Activated T-helper 1 cell treated with anti-CD3 and anti-CD28 coated beads, Interleukin-2, amount 50 U/mL, for 16 hours (primary cell): ENCODE measurements around the gene KCNJ18.
"Not testable (repeated sequence)": the region's sequence is repeated elsewhere in the genome, so short reads cannot be mapped to it uniquely, and the experiment has no call there.

Experiments used
- DNase-seq, 2 donors: peaks; one replicate each; pipeline ENCODE4 v3.0.0-alpha.2; 2020; ENCODE audit warnings: low read depth in 1 of 2, low spot score in 1 of 2

KCNJ18 gene

DNA sequence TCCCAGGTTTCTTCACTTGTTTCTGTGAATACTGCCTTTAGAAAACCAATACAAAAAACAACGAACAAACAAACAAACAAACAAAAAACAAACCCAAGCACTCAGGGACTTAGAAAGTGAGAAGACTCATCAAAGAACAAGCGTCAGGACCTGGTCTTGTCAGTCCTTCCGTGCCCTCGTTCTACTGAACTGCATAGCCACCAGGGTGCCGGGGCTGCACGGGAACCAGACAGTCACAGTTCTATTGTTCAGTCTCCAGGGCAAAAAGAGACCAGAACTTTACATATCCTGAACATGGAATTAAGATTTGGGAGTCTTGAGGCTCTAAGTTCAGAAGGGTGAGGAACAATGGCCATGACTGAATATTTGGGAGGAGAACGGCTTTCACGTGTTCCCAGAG lies 28.2 kb downstream of the KCNJ18 start:
- not testable (repeated sequence) for DNase-seq

DNA sequence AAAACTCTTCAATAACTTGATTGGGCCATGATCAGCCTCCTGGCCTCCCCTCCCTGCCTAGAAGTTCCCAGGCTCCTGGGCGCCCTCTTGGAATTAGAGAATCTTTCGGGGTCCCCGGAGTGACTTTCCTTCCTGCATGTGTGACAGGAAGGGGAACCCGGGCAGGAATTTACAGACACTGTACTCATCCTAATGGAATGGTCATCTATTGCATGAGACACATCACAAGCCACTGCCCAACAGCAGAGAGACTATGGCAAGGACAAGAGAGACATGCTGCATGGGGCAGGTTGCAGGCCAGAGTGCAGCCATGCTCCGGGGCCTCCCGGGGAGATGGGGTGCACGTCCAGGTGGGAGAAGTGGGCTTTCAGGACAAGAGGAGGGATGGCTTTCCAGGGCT lies 29.9 kb downstream of the KCNJ18 start:
- not testable (repeated sequence) for DNase-seq

DNA sequence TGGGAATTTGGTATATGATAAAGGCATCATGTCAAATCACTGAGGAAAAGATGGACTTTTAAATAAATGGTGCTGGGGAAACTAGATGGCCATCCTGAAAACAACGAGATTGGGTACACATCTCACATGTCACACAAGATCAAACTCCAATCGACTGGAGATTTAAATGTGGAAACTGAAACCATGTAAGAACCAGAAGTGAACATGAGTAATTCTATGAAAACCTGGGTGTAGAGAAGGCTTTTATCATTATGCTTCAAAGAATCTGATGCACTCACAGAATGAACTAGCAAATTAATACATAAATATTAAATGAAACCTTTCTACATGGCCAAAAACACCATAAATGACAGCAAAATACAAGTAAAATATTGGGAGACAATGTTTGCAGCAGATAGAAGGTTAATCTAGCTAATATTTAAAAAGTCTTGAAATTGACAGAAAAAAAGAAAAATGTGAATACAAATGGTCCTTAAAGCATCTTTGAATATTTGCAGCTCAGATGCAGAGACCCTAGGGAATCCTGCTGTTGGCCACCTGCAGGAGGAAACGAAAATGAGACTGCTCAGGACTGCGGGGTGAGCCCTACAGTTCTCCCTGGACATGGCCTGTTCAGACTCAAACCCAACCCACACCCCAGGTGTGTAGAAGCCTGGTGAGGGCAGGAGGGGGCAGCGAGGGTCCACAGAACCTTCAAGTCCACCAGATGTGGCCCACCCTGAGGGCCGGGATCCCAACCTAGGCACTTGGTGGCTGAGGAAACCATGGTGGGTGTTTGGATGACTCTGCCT lies 32.1 kb downstream of the KCNJ18 start:
- not testable (repeated sequence) for DNase-seq

DNA sequence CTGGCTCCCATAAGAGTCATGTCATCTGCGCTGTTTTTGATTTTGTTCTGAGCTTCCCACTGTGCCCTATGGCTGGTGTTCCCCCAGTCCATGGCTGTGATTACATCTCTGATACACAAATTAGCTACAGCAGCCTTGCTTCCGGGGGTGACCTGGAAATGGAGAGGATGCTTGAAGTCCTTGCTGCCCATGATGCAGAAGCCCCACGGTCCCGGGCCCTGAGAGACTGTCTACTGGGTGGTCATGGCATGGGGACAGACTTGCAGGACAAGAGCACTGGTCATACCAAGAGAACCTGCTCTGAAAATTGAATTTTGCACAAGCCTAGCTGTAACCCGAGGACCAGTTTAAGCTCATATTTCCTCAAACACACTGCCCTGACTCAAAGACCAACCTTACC lies 38.8 kb downstream of the KCNJ18 start:
- DNase-seq: not testable (repeated sequence)

DNA sequence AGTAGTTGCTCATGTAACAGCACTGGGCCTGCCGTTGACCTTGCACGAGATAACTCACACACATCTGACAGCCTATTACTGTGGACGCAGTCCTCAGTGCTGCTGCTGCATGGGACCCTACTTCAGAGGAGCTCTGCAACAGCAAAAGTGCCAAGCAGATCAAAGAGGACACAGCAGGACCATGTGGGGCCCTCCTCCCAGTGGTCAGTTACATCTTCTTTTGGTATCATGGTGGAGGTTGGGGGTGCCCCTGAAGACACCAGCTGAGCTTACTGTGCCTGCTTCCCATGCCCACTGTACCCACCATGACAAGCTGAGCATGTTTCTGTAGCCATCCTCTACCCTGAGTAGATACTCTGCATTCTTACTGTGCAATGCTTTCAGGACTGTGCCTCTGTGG lies 41.6 kb downstream of the KCNJ18 start:
- DNase-seq: not testable (repeated sequence)

DNA sequence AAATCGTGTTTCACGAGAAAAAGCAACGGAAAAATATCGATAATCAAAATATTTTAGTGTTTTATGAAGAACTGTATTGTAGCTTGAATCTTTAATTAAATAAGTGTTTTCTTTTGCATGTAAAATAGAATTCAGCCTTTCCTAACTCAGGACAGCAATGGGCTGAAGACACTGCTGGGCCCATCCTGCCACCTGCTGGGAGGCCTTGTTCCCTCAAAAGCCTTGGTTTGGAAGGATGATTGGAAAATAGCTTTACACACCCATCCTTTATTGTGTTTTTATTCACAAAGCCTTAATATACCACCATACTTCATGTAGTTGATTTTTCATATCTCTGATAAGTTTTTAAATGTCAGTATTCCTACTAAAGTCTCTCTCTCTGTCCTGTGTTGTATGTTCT lies 43.5 kb downstream of the KCNJ18 start:
- not testable (repeated sequence) for DNase-seq

DNA sequence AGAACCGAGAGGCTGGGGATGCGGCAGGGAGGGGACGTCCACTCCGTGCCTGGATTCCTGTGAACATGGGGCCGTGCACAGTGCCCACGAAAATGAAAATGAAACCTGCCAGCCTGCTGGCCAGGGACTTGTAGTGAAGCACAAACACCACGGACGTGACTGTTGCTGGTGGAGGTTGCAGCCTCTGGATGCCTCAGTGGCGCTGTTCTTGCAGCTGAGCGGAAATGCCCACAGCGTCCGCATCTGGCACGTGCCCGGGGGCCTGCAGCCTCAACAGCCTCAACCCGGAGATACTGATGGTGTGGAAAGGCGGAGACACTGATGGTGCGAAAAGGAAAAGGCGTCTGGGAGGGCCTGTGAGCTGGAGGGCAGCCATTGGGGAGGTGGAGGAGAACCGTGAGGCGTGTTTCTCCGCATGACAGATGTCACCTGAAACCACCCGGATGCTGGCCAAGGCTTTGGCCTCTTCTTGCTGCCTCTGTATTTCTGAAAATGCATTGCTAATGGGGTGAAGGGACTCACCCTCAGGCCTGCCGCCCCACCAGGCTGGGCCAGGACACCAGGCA lies 44.8 kb downstream of the KCNJ18 start:
- not testable (repeated sequence) for DNase-seq

DNA sequence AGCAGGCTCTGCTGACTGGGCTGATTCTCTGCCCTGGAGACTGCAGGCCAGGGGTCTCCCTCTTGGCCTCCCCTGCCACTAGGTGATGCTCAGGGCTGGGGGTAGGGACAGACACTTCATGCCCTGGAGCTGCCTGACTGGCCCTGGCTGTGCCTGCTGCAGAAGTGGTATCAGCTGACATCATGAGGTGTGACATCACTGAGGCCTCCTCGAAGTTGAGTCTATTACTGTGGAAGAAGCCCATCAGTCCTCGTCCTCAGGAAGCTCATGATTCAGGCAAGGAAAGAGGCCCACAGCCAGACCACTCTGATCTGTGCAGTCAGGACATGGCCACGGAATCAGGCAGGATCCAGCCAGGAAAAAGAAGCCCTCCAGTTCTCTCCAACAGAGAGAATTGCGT lies 45.9 kb downstream of the KCNJ18 start:
- not testable (repeated sequence) for DNase-seq

DNA sequence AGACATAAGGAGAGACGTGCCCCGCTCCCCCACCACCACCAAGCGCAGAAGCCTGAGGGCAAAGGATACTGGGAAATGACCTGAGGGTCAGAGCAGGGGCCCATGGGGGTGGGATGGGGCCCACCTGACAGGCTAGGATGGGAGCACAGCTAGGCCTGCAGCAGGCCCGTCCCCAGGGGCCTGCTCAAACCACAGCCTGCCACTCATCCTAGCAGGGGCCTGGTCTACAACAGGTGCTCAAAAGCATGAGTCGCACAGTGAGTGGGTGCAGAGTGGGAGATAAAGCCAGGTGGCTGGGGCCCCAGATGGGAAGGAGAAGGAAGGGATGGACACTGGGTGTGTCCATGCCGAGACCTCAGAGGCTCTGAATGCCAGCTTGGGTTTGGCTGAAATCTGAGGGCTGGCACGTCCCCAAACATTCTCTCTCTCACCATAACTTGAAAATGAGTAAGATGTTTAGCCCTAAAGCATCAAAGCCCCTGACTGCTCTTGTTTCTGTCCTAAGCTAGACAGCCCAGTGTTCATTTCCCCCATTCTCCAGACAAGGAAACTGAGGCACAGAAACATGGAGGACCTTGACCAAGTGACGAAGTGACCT lies 46.7 kb downstream of the KCNJ18 start:
- DNase-seq: not testable (repeated sequence)

DNA sequence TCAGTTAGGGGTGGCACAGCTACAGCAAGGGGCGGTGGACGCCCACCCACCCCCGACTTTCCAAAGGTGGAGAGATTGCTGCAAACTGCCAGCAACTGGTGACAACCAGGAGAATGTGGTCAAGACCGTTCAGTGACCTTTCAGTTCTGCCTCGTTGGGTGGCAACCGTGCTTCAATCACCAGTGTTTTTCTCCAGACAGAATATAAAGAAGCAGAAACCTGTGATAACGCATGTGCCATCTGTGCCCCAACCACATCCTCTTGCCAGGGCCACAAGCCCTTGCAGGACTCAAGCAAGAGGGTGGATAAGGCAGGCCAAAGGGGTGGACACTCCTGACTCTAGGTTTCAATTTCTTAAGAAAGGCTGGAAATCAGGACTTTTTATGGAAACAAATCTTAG lies 47.2 kb downstream of the KCNJ18 start:
- DNase-seq: not testable (repeated sequence)

DNA sequence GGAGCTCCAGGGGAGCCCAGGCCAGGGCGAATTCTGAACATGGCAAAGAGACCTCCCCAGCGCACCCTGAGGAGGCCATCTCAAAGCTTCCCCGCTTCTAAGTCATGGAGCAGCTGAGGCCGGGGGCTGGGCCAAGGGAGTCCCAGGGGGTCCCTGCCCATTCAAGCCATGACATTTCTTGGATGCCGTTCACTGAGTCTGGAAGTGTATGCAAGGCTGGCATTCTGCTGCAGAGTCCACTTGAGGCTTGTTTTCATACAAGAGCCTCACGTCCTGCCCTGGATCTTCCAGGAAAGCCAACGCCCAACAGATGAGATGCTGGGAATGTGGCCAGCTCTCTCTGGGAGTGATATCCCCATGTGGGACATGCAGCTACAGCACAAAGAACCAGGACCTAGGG lies 48.5 kb downstream of the KCNJ18 start:
- not testable (repeated sequence) for DNase-seq

DNA sequence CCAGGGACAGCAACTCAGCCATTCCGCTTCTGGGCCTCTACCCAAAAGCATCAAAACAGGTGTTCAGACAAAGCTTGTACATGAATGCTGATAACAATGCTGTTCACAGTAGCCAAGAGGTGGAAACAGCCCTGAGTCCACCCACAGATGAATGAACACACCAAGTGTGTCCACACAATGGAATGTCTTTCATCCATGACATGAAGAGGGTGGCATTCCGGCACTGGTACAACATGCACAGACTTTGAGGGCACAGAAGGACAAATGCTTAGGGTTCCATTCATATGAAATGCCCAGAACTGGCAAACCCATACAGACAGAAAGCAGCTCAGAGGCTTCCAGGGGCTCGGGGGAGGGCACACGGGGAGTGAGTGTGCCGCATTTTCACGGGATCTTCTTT lies 49.2 kb downstream of the KCNJ18 start:
- DNase-seq: not testable (repeated sequence)

DNA sequence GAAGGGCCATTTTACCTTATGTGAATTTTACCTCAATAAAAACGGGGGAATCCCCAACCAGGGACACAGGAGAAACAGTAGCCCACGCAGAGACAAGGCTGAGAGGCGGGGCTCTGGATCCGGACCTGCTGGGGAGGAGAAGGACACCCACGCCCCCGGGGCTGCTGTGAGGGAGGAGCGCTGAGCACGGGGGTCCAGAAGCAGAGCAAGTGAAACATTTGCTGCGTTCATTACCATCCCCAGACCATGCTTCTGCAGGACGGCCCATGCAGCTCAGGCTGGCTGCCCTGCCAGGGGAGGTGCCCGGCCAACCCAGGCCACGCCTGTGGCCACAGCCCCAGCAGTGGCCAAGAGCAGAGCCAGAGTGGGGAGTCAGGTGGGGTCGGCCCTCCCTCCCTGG lies 50.0 kb downstream of the KCNJ18 start:
- DNase-seq: no peak

DNA sequence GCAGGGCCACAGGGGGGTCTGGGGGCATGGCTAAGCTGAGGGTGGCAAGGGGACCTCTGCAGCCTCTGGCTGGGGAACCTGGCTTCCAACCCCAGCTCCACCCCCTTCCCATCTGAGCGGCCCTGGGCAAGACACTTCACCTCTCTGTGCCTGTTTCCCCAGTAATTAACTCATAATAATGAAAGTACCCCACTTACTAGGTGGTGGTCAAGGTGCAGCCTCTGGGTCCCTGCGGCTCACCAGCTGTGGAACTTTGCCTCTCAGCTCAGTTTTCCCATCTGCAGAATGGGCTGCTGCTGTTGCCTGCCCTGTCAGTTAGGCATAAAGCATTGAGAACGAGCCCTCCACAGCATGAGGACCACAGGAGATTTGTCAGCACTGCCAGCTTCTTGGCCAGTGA lies 51.8 kb downstream of the KCNJ18 start:
- DNase-seq: not testable (repeated sequence)

DNA sequence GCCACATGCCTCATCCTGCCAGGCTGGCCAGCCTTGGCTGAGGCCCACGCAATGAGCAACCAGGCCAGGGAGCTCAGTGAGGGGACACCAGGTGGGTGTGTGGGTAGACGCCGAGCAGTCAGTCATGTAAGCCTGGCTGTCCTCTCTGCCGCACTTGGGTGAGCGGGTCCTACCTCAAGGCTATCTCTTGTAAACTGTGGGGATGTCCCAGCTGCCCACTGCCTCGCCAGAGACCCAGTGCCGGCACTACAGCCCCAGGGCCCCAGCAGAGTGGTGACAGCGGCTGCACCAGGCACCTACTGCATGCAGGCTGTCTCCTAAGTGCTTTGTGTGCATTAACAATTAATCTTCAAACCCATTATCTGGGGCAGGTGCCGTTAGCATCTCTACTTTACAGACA lies 52.3 kb downstream of the KCNJ18 start:
- not testable (repeated sequence) for DNase-seq

DNA sequence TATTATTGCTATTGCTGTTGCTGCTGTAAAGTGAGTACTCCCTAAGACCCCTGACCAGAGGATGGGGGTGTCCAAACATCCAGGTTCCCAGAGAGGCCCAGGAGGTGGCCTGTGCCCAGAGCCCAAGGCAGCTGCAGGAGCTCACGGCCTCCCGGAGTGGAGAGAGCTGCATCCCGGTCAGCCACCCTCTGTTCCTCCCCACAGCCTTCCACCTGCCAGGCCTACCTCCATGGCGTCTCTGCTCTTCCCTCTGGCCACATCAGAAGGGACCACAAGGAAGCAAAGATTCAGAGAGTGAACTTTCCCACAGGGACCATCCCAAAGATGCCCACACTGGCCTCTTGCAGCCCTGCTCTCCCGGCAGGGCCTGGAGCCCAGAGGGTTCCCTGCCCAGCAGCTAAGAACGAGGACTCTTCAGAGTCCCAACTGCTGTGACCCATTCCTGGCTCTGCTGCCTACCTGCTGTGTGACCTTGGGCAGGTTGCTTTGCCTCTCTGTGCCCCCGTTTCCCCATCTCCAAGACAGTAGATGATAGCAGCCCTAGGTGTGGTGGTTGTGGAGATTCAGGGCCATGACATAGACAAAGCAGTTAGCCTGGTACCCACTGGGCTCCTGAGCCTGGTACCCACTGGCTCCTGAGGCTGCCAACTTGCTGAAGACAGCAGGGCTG lies 53.2 kb downstream of the KCNJ18 start:
- DNase-seq: not testable (repeated sequence)

DNA sequence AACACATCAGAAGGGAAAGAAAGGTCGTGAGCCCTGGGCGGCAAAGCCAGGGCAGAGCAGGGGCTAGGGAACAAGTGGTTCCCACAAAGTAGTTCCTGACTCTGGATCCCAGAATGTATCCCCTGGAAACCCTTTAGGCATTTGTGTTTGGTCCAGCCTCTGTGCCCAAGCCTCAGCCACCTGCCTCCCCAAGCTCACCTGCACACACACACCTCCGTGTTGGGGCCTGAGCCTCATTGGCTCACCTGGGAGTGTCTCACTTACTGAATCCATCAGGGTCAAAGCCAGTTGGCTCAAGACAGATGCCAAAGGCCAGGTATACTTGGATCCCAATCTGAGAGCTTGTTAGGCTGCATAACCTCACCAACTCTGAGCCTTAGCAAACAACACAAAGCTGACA lies 54.1 kb downstream of the KCNJ18 start:
- not testable (repeated sequence) for DNase-seq

DNA sequence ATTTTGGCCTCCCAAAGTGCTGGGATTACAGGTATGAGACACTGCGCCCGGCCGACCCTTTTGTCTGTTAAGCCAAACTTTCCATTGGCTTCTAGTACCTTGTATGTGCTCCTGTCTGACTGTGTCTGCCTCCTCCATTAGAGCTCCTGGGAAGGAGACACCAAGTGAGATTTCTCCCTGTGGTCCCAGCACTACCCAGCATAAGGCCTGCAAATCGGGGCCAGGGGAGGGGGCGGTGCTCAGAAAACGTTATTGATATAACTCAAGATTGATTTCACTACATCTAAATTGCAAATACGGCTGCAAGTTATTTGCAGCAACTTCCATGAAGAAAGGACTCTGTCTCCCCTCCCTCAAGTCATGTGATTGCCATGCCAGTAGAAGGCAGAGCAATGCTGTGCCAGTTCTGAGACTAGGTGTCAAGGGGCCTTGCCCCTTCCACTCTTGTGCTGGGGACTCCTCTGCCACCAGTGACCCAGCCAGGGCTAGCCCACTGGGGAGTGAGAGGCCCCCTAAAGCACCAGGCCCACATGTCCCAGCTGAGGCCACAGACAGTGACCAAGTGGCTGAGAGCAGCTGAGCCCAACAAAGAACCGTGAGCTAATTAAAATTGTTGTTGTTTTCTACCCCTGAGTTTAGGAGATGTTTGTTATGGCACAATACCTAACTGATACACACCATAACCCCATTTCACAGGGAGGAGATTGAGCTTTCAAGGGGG lies 55.0 kb downstream of the KCNJ18 start:
- DNase-seq: not testable (repeated sequence)

DNA sequence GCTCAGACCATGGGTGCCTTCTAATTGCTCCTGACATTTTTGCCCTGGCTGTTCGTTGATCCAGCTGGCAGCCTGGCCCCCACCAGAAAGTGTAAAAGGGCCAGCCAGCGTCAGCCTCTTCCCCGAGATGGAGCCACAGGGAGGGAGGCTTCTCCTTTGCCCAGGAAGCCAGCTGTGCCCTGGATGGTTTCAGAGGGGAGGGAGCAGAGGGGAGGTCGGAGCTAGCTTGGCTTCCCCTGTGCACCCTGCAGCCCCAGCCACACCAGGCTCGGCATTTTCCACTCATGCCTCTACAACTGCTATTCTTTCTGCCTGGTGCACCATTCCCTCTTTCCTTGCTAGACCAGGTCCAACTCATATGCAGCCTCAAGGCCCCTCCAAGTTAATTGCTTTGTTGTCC lies 56.4 kb downstream of the KCNJ18 start:
- DNase-seq: not testable (repeated sequence)

DNA sequence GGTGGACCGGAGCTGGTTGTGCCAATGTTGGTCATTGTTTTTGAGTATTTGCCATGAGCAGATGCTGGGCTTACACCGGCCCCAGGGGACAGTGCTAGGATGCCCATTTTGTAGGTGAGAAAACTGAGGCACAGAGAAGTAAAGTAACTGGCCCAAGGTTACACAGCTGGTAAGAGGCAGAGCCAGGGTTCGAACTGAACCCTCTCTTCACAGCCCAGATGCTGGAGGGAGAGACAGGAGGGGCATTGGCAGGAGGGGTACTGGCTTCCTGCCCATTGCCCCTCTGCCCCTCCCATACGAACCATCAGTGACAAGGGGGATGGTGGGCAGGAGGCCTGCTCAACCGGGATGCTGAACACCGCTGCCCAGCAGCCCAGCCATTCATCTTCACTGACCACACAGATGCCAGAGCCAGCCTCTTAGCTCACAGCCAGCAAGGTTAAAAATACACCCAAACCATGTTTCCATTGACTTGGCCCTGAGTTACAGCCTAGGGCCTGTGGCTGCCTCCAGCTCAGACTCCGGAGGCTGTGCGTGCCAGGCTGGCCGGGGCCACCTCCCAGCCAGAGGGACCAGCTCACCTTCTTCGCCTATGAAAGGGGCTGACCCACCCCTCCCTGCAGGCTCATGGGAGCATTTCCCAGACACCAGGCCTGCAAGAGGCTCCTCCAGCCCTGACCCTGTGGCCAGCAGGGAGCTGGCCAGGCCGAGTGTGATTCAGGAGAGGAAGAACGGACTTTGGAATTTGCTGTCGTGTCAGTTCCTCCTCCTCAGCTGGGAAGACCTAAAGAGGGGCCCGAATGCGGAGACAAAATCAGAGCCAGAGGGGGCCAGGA lies 57.6 kb downstream of the KCNJ18 start:
- not testable (repeated sequence) for DNase-seq
